ENCODE results near the gene PRKN.

The PRKN gene

GRCh38 chr6:161422710-161423680 lies 1304.6 kb downstream of the PRKN start:
- DNase-seq, result no peak

GRCh38 chr6:161418463-161418945 lies 1309.1 kb downstream of the PRKN start:
- DNase-seq, result peak; percentile 40

- no peak for DNase-seq
Observed at GRCh38 chr6:161417717-161418462, 1309.7 kb downstream of the PRKN start.

GRCh38 chr6:161415302-161415855 lies 1312.2 kb downstream of the PRKN start:
- no peak for DNase-seq

- DNase-seq, result no peak
Observed at GRCh38 chr6:161414707-161415106, 1312.9 kb downstream of the PRKN start.

GRCh38 chr6:161414180-161414579 lies 1313.4 kb downstream of the PRKN start:
- DNase-seq, result no peak

GRCh38 chr6:161413355-161413771 lies 1314.2 kb downstream of the PRKN start:
- no peak for DNase-seq

- DNase-seq, result no peak
Observed at GRCh38 chr6:161412795-161413194, 1314.8 kb downstream of the PRKN start.

GRCh38 chr6:161411265-161411944 lies 1316.2 kb downstream of the PRKN start:
- DNase-seq, result no peak

- DNase-seq, result no peak
Observed at GRCh38 chr6:161410736-161411135, 1316.8 kb downstream of the PRKN start.

GRCh38 chr6:161410076-161410475 lies 1317.5 kb downstream of the PRKN start:
- no peak for DNase-seq

GRCh38 chr6:161409353-161409752 lies 1318.2 kb downstream of the PRKN start:
- no peak for DNase-seq

GRCh38 chr6:161408041-161408440 lies 1319.5 kb downstream of the PRKN start:
- no peak for DNase-seq

- DNase-seq, result no peak
Observed at GRCh38 chr6:161407581-161407980, 1320.0 kb downstream of the PRKN start.

GRCh38 chr6:161407115-161407514 lies 1320.5 kb downstream of the PRKN start:
- no peak for DNase-seq

GRCh38 chr6:161406646-161407045 lies 1320.9 kb downstream of the PRKN start:
- no peak for DNase-seq

- DNase-seq, result no peak
Observed at GRCh38 chr6:161405418-161405817, 1322.1 kb downstream of the PRKN start.

- DNase-seq, result no peak
Observed at GRCh38 chr6:161403717-161404116, 1323.8 kb downstream of the PRKN start.

GRCh38 chr6:161401587-161402309 lies 1325.8 kb downstream of the PRKN start:
- DNase-seq, result no peak

GRCh38 chr6:161400671-161401070 lies 1326.9 kb downstream of the PRKN start:
- DNase-seq, result no peak

GRCh38 chr6:161396539-161396938 lies 1331.0 kb downstream of the PRKN start:
- DNase-seq, result no peak

- DNase-seq, result no peak
Observed at GRCh38 chr6:161395716-161396231, 1331.8 kb downstream of the PRKN start.
